WERI-Rb-1 (cell line): ENCODE results near the gene ZMYND11.

Experiments used
- DNase-seq: peaks from one replicate; pipeline ENCODE4 v3.0.0-alpha.2; 2020
- H3K27ac ChIP-seq: fragments of 250-450 bp; sonication (Bioruptor Pico); 2 replicates; pipeline ENCODE4 v1.5.1; 2020; ENCODE audit warnings: mild to moderate bottlenecking, moderate library complexity
- H3K27me3 ChIP-seq: fragments of 250-450 bp; sonication (Bioruptor Pico); 2 replicates; pipeline ENCODE4 v1.5.1; 2021; ENCODE audit warnings: mild to moderate bottlenecking, low read depth, moderate library complexity; ENCODE audit not compliant: insufficient read depth, severe bottlenecking
- H3K36me3 ChIP-seq: fragments of 250-450 bp; sonication (Bioruptor Pico); 2 replicates; pipeline ENCODE4 v1.5.1; 2020; ENCODE audit warnings: mild to moderate bottlenecking, moderate library complexity
- H3K4me3 ChIP-seq: 2 replicates; pipeline ENCODE4 v1.5.1; 2011; ENCODE audit warnings: low read depth, mild to moderate bottlenecking, control low read depth, low read length
- H3K9me3 ChIP-seq: fragments of 250-450 bp; sonication (Bioruptor Pico); 2 replicates; pipeline ENCODE4 v1.5.1; 2021; ENCODE audit warnings: mild to moderate bottlenecking, moderate library complexity; ENCODE audit not compliant: severe bottlenecking
- TF ChIP-seq, protein P1 (sequence below): IDR thresholded peaks from 2 replicates; pipeline ENCODE4 v1.5.1; 2011; ENCODE audit warnings: low read depth, mild to moderate bottlenecking, control low read depth, inconsistent platforms, low read length

The ZMYND11 gene

GRCh38 chr10:287814-288213 lies 152.6 kb downstream of the ZMYND11 start:
- no peak for DNase-seq
- no peaks in the 10 kb centered on the region for H3K36me3 ChIP-seq
- TF ChIP-seq, protein P1, sequence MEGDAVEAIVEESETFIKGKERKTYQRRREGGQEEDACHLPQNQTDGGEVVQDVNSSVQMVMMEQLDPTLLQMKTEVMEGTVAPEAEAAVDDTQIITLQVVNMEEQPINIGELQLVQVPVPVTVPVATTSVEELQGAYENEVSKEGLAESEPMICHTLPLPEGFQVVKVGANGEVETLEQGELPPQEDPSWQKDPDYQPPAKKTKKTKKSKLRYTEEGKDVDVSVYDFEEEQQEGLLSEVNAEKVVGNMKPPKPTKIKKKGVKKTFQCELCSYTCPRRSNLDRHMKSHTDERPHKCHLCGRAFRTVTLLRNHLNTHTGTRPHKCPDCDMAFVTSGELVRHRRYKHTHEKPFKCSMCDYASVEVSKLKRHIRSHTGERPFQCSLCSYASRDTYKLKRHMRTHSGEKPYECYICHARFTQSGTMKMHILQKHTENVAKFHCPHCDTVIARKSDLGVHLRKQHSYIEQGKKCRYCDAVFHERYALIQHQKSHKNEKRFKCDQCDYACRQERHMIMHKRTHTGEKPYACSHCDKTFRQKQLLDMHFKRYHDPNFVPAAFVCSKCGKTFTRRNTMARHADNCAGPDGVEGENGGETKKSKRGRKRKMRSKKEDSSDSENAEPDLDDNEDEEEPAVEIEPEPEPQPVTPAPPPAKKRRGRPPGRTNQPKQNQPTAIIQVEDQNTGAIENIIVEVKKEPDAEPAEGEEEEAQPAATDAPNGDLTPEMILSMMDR, result no peak
- H3K27me3 ChIP-seq, result no peaks in the 10 kb centered on the region
- H3K9me3 ChIP-seq, result no peaks in the 10 kb centered on the region
- H3K27ac ChIP-seq, result no peak overlapping the region
- no peak overlapping the region for H3K4me3 ChIP-seq

GRCh38 chr10:288316-289200 lies 153.3 kb downstream of the ZMYND11 start:
- DNase-seq, result no peak
- Histone ChIP-seq H3K9me3 (no peaks in the 10 kb centered on the region), H3K27ac (no peak overlapping the region), H3K27me3 (no peaks in the 10 kb centered on the region), H3K36me3 (no peaks in the 10 kb centered on the region), H3K4me3 (no peak overlapping the region)
- TF ChIP-seq, protein P1, result no peak

GRCh38 chr10:289581-289980 lies 154.3 kb downstream of the ZMYND11 start:
- Histone ChIP-seq H3K27me3 (no peaks in the 10 kb centered on the region), H3K36me3 (no peaks in the 10 kb centered on the region), H3K4me3 (no peak overlapping the region), H3K27ac (no peak overlapping the region), H3K9me3 (no peaks in the 10 kb centered on the region)
- TF ChIP-seq, protein P1, result no peak
- DNase-seq, result no peak

DNA sequence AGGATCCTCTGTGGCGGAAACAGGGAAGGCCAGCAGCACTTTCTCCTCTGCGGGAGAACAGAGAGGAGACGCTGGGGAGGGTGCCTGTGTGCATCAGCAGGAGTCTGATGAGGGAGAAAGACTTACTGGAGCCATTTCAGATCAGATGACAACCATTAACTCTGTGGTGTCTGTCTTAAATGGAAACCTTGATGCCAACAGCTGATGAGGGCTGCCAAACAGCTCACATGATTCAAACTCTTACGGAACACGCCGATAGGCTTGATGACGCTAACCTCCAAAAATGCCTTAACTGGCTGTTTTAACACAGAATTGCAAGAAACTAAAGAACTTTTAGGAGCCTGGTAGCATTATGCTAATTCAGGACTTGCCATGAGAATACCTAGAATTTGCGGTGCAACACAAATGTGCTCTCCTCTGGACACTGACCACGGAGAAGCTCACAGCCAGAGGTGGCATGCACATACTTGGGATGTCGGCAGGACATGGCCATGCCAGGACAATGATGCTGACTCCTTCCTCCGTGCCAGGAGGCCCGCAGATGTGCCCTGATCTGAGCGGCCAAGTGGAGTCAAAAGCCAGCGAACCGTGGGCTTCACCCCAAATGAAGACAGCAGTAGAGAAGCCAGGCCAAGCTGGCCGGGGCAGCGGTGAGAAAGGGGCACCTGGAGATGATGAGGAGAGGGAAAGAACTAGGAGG lies 154.9 kb downstream of the ZMYND11 start:
- Histone ChIP-seq H3K27ac (no peak overlapping the region), H3K4me3 (no peak overlapping the region), H3K9me3 (no peaks in the 10 kb centered on the region), H3K27me3 (no peaks in the 10 kb centered on the region), H3K36me3 (no peaks in the 10 kb centered on the region)
- TF ChIP-seq, protein P1, result no peak
- DNase-seq, result no peak

DNA sequence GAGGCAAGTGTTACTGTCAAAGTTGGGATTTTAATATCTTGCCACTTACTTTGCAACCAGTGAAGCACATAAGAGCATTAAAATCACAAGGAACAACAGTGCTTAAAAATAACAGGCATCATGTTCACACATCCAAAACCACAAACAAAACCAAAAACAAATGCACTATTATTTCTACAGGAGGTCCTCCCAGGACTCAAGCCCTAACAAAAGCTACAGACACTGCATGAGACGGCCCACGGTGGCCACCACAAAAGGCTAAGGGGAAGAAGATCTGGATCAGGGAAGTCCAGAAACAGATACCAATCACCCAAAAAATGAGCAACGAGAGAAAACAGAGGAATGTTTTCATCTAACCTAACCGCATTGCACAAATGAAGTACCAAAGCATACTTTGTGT lies 158.4 kb downstream of the ZMYND11 start:
- TF ChIP-seq, protein P1, result no peak
- Histone ChIP-seq H3K4me3 (no peak overlapping the region), H3K27me3 (no peaks in the 10 kb centered on the region), H3K9me3 (no peaks in the 10 kb centered on the region), H3K36me3 (no peaks in the 10 kb centered on the region), H3K27ac (no peak overlapping the region)
- no peak for DNase-seq
